ENCODE data around the gene EIF4EBP3. TPM values are rescaled to one million over a fixed set of nuclear protein-coding genes. Genes with fewer than 3 reads are reported as not detected.

The EIF4EBP3 gene
- total and polyA plus RNA-seq, 10 of the 15 experiments (the other 5 are each of a cell fraction or from before 2014, with no cell fraction given), result 3.5 to 16.1 (median 6.2) TPM

- TF ChIP-seq, protein P1, sequence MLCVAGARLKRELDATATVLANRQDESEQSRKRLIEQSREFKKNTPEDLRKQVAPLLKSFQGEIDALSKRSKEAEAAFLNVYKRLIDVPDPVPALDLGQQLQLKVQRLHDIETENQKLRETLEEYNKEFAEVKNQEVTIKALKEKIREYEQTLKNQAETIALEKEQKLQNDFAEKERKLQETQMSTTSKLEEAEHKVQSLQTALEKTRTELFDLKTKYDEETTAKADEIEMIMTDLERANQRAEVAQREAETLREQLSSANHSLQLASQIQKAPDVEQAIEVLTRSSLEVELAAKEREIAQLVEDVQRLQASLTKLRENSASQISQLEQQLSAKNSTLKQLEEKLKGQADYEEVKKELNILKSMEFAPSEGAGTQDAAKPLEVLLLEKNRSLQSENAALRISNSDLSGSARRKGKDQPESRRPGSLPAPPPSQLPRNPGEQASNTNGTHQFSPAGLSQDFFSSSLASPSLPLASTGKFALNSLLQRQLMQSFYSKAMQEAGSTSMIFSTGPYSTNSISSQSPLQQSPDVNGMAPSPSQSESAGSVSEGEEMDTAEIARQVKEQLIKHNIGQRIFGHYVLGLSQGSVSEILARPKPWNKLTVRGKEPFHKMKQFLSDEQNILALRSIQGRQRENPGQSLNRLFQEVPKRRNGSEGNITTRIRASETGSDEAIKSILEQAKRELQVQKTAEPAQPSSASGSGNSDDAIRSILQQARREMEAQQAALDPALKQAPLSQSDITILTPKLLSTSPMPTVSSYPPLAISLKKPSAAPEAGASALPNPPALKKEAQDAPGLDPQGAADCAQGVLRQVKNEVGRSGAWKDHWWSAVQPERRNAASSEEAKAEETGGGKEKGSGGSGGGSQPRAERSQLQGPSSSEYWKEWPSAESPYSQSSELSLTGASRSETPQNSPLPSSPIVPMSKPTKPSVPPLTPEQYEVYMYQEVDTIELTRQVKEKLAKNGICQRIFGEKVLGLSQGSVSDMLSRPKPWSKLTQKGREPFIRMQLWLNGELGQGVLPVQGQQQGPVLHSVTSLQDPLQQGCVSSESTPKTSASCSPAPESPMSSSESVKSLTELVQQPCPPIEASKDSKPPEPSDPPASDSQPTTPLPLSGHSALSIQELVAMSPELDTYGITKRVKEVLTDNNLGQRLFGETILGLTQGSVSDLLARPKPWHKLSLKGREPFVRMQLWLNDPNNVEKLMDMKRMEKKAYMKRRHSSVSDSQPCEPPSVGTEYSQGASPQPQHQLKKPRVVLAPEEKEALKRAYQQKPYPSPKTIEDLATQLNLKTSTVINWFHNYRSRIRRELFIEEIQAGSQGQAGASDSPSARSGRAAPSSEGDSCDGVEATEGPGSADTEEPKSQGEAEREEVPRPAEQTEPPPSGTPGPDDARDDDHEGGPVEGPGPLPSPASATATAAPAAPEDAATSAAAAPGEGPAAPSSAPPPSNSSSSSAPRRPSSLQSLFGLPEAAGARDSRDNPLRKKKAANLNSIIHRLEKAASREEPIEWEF (IDR thresholded peaks at IDR 0.05; ENCODE audit: insufficient replicate concordance, low read depth, low read length), result no peak
- TF ChIP-seq RFX5 (IDR thresholded peaks at IDR 0.05; ENCODE audit: low read depth, low read length) (peak; percentile 78; the same call in 1 of the 2 replicates), FOS (IDR thresholded peaks at IDR 0.05; ENCODE audit: borderline replicate concordance, extremely low read depth, insufficient read length) (no peak), STAT1 (conservative IDR thresholded peaks at IDR 0.05) (no peak), POU2F2 (IDR thresholded peaks at IDR 0.05; ENCODE audit: borderline replicate concordance, low read depth, low read length) (no peak; the same call in 2 of the 3 replicates), SIX5 (IDR thresholded peaks at IDR 0.05; ENCODE audit: low read depth, low read length, severe bottlenecking) (no peak), RB1 (IDR thresholded peaks at IDR 0.05; ENCODE audit: borderline replicate concordance) (peak; percentile 57; the same call in 1 of the 2 replicates), PRDM15 (CRISPR knock-in tag; IDR thresholded peaks at IDR 0.05) (no peak), BACH1 (IDR thresholded peaks at IDR 0.05; ENCODE audit: borderline replicate concordance) (peak; percentile 27; the same call in 1 of the 2 replicates), CBX3 (IDR thresholded peaks at IDR 0.05; ENCODE audit: borderline replicate concordance, low read depth) (no peak), EZH2 (IDR thresholded peaks at IDR 0.05; ENCODE audit: borderline replicate concordance, control insufficient read depth, low read depth, low read length) (no peak), MYC (IDR thresholded peaks at IDR 0.05; ENCODE audit: insufficient read depth, insufficient read length, insufficient replicate concordance, low read length, severe bottlenecking) (peak; percentile 76)
- TF ChIP-seq, protein P2, sequence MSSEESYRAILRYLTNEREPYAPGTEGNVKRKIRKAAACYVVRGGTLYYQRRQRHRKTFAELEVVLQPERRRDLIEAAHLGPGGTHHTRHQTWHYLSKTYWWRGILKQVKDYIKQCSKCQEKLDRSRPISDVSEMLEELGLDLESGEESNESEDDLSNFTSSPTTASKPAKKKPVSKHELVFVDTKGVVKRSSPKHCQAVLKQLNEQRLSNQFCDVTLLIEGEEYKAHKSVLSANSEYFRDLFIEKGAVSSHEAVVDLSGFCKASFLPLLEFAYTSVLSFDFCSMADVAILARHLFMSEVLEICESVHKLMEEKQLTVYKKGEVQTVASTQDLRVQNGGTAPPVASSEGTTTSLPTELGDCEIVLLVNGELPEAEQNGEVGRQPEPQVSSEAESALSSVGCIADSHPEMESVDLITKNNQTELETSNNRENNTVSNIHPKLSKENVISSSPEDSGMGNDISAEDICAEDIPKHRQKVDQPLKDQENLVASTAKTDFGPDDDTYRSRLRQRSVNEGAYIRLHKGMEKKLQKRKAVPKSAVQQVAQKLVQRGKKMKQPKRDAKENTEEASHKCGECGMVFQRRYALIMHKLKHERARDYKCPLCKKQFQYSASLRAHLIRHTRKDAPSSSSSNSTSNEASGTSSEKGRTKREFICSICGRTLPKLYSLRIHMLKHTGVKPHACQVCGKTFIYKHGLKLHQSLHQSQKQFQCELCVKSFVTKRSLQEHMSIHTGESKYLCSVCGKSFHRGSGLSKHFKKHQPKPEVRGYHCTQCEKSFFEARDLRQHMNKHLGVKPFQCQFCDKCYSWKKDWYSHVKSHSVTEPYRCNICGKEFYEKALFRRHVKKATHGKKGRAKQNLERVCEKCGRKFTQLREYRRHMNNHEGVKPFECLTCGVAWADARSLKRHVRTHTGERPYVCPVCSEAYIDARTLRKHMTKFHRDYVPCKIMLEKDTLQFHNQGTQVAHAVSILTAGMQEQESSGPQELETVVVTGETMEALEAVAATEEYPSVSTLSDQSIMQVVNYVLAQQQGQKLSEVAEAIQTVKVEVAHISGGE (CRISPR knock-in tag; IDR thresholded peaks at IDR 0.05), result no peak
- TF ChIP-seq, protein P3, sequence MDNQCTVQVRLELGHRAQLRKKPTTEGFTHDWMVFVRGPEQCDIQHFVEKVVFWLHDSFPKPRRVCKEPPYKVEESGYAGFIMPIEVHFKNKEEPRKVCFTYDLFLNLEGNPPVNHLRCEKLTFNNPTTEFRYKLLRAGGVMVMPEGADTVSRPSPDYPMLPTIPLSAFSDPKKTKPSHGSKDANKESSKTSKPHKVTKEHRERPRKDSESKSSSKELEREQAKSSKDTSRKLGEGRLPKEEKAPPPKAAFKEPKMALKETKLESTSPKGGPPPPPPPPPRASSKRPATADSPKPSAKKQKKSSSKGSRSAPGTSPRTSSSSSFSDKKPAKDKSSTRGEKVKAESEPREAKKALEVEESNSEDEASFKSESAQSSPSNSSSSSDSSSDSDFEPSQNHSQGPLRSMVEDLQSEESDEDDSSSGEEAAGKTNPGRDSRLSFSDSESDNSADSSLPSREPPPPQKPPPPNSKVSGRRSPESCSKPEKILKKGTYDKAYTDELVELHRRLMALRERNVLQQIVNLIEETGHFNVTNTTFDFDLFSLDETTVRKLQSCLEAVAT (IDR thresholded peaks at IDR 0.05), result no peak
These were observed at the start of gene EIF4EBP3 (continued) for GRCh38 chr5:140547508-140548299.

All from GM12878 (cell line).